G401 (cell line): ENCODE results near the gene DNAI4. TPM values are rescaled to one million over a fixed set of nuclear protein-coding genes. Genes with fewer than 3 reads are reported as not detected.

Experiments used
- DNase-seq: peaks from one replicate; pipeline ENCODE4 v3.0.0-alpha.2; 2015; ENCODE audit warnings: low spot score
- in situ Hi-C: cut with HindIII; loops from 2 replicates; pipeline ENCODE4 v1.10.0; 2016; ENCODE audit warnings: low sequenced_read_pairs, mixed read lengths
- total RNA-seq: library from RNA; depleted of rRNA; stranded (reverse); fragments of >200 nt; shearing (Covaris generic); gene quantifications from 2 replicates; pipeline ENCODE4 v1.2.3, GENCODE V29; 2014; rRNA removed

The DNAI4 gene
- total RNA-seq, 1 experiment from 2014 or later, result 7.3 TPM

GRCh38 chr1:66777831-66778230 lies 146.8 kb downstream of the DNAI4 start:
- in situ Hi-C loops, result no loop called here
- DNase-seq, result no peak

GRCh38 chr1:66775646-66776045 lies 149.0 kb downstream of the DNAI4 start:
- in situ Hi-C loops, result no loop called here
- DNase-seq, result no peak

- in situ Hi-C loops, result no loop called here
- no peak for DNase-seq
Measured at GRCh38 chr1:66774438-66774837, 150.2 kb downstream of the DNAI4 start.

GRCh38 chr1:66773227-66773626 lies 151.4 kb downstream of the DNAI4 start:
- no peak for DNase-seq
- in situ Hi-C loops, result no loop called here

GRCh38 chr1:66770694-66771093 lies 154.0 kb downstream of the DNAI4 start:
- in situ Hi-C loops, result no loop called here

GRCh38 chr1:66770240-66770639 lies 154.4 kb downstream of the DNAI4 start:
- in situ Hi-C loops, result no loop called here
- no peak for DNase-seq

More at GRCh38 chr1:66770694-66771093, 154.0 kb downstream of the DNAI4 start:
- no peak for DNase-seq

- no peak for DNase-seq
- in situ Hi-C loops, result no loop called here
Measured at GRCh38 chr1:66769512-66770229, 155.0 kb downstream of the DNAI4 start.

- DNase-seq, result no peak
- in situ Hi-C loops, result no loop called here
Measured at GRCh38 chr1:66768965-66769364, 155.7 kb downstream of the DNAI4 start.

- in situ Hi-C loops, result no loop called here
- no peak for DNase-seq
Measured at GRCh38 chr1:66767626-66768025, 157.0 kb downstream of the DNAI4 start.

GRCh38 chr1:66764994-66765578 lies 159.6 kb downstream of the DNAI4 start:
- peak; percentile 48 for DNase-seq
- in situ Hi-C loops, result no loop called here

Other genes starting within 250 kb of the DNAI4 start
- not detected in 2 replicates for gene DYNLT5, start 172.4 kb downstream of the DNAI4 start, total RNA-seq
- gene INSL5, start 123.6 kb downstream of the DNAI4 start, total RNA-seq, result not detected in 2 replicates
- 13.5 and 20.5 TPM in 2 replicates for gene MIER1, start 134 bp upstream of the DNAI4 start, total RNA-seq
- gene SLC35D1, start 129.3 kb upstream of the DNAI4 start, total RNA-seq, result 2.5 and 4.7 TPM in 2 replicates
- gene C1orf141, start 210.1 kb upstream of the DNAI4 start, total RNA-seq, result not detected in 2 replicates
- not detected in 2 replicates for gene IL23R, start 241.6 kb upstream of the DNAI4 start, total RNA-seq